NOMO-1 (cell line): ENCODE results near the gene RRAS.
A peak's percentile ranks its signal among the peaks of the same experiment; 100 is the strongest.

Source experiments
- DNase-seq, 2 experiments: peaks; one replicate each; lab custom pipeline; 2025; ENCODE audit not compliant: unreplicated experiment in 2 of 2; lab: John Stamatoyannopoulos, UW

Gene RRAS

GRCh38 chr19:49655570-49656455 is 15.9 kb upstream of the RRAS start:
- DNase-seq, result no peak

DNA sequence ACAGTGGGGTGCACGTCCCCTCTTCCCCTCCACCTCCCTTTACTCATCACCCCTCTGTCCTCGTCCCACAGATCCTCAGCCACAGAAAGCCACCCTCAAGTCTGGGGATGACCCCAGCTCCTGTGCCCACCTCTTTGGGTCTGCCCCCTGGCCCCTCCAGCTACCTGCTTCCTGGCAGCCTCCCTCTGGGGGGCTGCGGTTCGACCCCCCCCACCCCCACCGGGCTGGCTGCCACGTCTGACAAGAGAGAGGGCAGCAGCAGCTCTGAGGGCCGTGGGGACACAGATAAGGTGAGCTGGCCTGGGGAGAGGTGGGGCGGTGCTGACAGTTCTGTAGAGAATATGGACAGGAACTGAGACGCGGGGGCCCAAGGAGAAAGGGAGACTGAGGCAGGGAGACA is 14.6 kb upstream of the RRAS start:
- no peak for DNase-seq

DNA sequence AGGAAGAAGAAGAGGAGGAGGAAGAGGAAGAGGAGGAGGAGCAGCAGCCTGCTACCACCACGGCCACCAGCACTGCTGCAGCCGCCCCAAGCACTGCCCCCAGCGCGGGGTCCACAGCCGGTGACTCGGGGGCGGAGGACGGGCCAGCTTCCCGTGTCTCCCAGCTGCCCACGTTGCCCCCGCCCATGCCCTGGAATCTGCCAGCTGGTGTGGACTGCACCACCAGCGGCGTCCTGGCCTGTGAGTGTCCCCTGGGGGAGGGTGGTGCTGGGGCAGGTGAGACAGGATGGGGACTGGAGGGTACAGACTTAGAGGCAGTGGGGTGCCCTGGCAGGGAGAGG is 13.5 kb upstream of the RRAS start:
- DNase-seq, result no peak

- DNase-seq, result no peak
Measured at GRCh38 chr19:49652551-49653465, 12.9 kb upstream of the RRAS start.

DNA sequence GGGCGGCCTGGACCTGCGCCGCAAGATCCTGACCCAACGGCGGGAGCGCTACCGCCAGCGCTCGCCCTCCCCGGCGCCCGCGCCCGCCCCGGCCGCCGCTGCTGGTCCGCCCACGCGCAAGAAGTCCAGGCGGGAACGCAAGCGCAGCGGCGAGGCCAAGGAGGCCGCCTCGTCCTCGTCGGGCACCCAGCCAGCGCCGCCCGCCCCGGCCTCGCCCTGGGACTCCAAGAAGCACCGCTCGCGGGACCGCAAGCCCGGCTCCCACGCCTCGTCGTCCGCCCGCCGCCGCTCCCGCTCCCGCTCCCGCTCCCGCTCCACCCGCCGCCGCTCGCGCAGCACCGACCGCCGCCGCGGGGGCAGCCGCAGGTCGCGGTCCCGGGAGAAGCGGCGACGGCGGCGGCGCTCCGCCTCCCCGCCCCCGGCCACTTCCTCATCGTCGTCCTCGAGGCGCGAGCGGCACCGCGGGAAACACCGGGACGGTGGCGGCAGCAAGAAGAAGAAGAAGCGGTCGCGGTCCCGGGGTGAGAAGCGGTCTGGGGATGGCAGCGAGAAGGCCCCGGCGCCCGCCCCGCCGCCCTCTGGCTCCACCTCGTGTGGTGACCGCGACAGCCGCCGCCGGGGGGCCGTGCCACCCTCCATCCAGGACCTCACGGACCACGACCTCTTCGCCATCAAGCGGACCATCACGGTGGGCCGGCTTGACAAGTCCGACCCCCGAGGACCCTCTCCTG is 12.0 kb upstream of the RRAS start:
- no peak for DNase-seq

GRCh38 chr19:49651029-49651819 is 11.3 kb upstream of the RRAS start:
- DNase-seq, result no peak

GRCh38 chr19:49646586-49646985 is 6.6 kb upstream of the RRAS start:
- no peak for DNase-seq

DNA sequence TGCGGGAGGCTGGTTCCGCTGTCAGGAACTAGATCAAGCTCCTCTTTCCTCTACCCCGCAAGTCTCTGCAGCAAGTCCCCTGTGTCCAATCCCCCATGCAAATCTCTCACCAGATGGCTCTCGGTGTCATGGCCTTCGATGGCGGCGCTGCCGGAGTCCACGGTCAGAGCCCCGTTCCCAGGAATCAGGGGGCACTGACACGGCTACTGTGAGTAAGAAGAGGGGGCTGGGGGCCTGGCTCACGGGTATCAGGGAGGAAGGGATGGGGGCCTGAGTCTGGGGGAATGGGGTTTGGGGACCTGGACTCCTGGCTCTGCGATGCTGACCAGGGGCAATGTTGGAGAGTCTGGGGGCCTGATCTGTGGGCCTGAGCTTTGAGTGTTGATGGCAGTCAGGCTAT is 6.1 kb upstream of the RRAS start:
- no peak for DNase-seq

DNA sequence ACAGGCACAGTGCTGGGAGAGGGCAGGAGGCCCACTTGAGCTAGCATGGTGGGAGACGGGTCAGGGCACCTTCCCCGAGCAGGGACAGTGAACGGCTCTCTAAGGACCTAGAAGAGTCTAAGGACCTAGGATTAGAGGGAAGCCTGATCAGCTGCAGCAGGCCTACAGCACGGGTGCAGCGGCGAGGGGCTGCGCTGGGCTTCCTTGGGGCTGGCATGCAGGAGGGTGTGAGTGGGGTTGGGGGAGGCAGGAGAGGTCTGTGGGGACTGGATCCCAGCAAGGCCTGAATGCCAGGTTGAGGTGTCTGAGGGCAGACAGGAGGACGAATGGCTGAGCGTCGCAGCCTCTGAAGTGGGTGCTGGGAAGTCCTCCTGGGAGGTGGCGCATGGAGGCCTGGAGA is 5.6 kb upstream of the RRAS start:
- DNase-seq, result no peak

DNA sequence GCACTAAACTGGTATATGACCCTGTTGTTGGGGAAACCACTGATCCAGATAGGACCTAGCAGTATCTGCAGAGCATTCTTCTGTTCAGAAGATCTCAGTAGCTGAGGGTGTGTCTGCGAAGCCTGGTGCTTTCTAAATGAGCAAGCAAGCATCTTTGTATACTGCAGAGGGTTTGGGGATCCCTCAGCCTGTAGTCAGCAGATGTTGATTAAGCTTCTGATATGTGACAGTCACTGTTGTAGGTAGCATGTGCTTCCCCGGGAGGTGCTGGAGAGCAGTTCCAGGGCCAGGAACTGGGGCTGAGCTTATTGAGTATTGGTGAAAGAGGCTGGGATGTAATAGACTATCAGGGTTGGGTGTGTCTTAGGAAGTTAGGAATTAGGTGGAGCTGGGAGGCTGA is 3.5 kb upstream of the RRAS start:
- no peak for DNase-seq

DNA sequence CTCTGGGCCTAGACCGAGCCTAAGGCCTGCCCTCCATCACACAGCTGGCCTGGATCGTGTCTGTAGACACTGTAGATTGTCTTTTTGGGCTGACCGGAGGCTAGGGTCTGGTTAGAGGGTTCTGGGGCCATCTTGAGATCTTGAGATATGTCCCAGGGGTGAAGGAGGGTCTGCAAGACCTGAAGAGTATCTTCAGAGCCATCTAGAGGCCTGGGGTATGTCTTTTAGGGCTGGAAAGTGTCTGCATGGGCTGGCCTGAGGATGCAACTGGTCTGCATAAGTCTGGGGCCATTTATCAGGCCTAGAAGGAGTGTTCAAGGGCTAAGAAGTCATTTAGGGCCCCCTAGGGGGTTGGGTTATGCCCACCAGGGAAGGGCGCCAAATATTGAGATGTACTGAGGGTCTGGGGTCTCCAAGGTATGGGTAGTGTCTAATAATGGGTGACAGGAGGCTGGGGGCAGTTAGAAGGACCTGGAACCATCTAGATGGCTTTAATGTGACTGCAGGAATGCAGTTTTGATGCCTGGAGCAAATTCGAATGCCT is 2.6 kb upstream of the RRAS start:
- peak in 1 of 2 experiments; percentile 7 for DNase-seq

GRCh38 chr19:49641688-49642491 is 1.9 kb upstream of the RRAS start, which contains the start of gene SCAF1:
SCAF1 (plus strand) TSS chr19:49642209; CDS start chr19:49645027, 2,818 bp downstream.
- DNase-seq, result peak; percentile 98 to 99

DNA sequence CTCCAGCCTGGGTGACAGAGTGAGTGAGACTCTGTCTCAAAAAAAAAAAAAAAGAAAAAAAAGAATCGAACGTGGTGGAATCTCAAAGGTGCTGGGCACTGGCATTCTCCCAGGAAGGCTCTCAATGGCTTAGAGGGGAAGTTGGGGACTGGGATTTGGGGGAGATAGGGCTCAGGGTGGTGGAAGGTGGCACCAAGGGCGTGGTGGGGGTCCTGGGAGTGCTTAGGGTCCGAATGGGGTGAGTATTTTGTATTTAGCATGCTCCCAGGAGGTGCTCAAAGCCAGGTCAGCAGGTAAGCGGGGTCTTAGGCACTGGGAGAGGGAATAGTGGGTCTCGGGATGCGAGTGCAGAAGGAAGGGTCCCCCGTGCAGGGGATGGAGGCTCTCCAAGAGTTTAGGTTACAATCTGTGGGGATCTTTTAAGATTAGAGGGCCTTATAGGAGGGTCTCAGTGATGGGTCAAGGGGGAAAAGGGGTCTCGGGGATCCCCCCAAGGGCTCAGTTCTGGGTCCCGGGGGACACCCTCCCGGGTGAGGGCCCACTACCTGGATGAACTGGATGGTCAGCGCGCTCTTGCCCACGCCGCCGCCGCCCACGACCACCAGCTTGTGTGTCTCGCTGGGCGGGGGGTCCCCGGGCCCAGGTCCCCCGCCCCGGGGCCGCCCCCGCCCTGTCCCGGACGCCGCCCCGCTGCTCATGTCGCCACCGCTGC is 386 bp downstream of the RRAS start:
- no peak for DNase-seq

GRCh38 chr19:49637821-49638738 is 1.9 kb downstream of the RRAS start:
- peak; percentile 4 to 24 for DNase-seq

DNA sequence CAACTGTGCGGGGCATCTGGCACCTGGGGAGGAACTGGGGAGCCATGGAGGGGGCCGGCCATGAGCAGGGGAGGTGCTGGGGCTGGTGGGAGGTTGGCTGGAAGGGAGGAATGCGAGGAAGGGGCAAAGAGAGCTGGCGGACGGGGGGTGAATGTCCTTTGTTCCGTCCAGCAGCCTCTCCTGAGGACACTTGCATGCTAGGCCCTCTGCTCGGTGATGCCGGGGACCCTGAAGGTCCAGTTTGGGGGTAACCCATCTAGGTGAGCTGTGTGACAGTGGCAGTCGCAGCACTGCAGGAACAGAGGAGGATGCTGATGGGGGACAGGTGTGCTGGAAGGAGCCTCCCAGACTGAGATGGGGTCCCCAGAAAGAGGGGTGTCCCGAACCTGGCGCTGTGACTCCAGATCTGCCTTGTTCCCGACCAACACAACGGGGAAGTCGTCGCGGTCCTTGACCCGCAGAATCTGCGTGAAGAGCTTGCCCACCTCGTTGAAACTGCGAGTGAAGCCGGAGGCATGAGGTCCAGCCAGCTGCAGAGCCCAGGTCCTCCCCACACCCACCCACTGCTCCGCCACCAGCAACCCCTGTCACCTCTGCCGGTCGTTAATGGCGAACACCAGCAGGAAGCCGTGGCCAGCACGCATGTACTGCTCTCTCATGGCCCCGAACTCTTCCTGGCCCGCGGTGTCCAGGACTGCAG is 3.6 kb downstream of the RRAS start:
- DNase-seq, result no peak

DNA sequence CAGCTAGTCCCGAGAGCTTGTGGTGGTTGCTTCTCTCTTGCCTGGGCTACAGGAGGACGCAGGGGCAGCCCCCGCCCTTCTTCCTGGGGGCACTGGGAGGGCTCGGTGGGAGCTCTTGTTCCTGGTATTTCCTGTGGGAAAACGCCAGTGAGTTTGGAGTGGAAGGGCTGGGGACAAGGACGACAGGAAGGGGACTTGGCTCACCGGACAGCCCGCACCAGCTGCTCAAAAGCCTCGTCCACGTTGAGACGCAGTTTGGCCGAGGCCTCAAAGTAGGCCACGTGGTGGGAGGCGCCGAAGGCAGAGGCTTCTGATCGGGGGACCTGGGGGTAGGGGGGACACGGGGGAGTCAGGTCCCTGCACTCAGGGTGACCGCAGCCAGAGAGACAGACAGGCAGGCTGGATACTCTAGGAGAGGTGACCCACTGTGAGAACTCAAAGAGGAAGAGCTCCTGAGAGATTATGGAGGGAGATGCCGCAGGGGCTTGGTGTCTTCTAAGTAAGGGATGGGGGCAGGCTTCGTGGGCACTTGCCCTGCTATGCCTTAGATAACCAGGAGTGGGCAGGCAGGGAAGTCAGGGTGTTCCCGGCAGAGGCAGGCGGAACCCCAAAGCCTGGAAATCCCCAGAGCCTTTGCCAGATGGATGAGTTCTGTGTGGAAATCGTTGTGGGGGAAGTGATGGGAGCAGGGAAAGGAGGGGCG is 4.3 kb downstream of the RRAS start:
- DNase-seq, result no peak
